GM06990 (cell line): ENCODE measurements around the gene ELF1.
"Not testable (repeated sequence)": the region's sequence is repeated elsewhere in the genome, so short reads cannot be mapped to it uniquely, and the experiment has no call there.

Experiments
- DNase-seq: peaks from one replicate; pipeline ENCODE4 v3.0.0-alpha.2; 2011; ENCODE audit not compliant: insufficient read length; ENCODE audit errors: extremely low read depth
- H3K27me3 ChIP-seq: replicated peaks from 2 replicates; pipeline ENCODE4 v1.6.0; 2011; ENCODE audit warnings: low read length; ENCODE audit not compliant: control insufficient read depth, insufficient read depth
- H3K36me3 ChIP-seq: 2 replicates; pipeline ENCODE4 v1.5.1; 2011; ENCODE audit warnings: low read length; ENCODE audit not compliant: control insufficient read depth, insufficient read depth
- H3K4me3 ChIP-seq: replicated peaks from 2 replicates; pipeline ENCODE4 v1.5.1; 2011; ENCODE audit warnings: low read depth, mild to moderate bottlenecking, control low read depth, low read length
- CTCF ChIP-seq: IDR thresholded peaks from 2 replicates; pipeline ENCODE4 v1.5.1; 2011; ENCODE audit warnings: low read length, control low read depth, mild to moderate bottlenecking, inconsistent platforms; ENCODE audit not compliant: insufficient read depth, poor library complexity, severe bottlenecking

ELF1 gene

DNA sequence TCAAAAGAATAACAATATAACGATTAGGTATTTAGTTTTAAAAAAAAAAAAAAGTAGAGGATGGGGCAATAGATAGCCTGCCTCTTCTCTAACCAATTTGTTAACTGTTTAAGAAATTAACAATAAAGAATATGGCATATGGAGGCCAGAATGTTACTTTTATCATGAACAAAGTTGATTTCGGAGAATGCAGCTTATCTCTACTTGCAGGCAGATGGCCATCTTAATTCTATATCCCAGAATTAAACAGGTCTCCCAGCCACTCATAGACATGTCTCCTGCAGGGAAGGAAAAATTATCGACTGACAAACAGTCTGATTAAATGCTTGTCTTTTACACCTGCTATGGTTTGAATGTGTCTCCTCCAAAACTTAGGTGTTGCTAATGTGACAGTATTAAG, 133.1 kb downstream of the ELF1 start:
- H3K27me3 ChIP-seq = no peaks in the 10 kb centered on the region
- no peak for TF ChIP-seq CTCF
- no peaks in the 10 kb centered on the region for H3K36me3 ChIP-seq
- no peak for DNase-seq
- no peak overlapping the region for H3K4me3 ChIP-seq

GRCh38 chr13:40884175-40884574, 134.9 kb downstream of the ELF1 start:
- DNase-seq, H3K36me3 ChIP-seq, H3K4me3 ChIP-seq, H3K27me3 ChIP-seq: not testable (repeated sequence)
